Loucy (cell line): Measurements from ENCODE around the gene PTGDR2.

Source experiments
- EZH2phosphoT487 ChIP-seq: fragments of 200-600 bp; IDR thresholded peaks from 2 replicates; pipeline ENCODE4 v1.6.1; 2018; ENCODE audit warnings: antibody characterized with exemption, mild to moderate bottlenecking, moderate library complexity, borderline replicate concordance
- TF ChIP-seq, protein P1 (sequence below): fragments of 200-600 bp; sonication (generic); conservative IDR thresholded peaks from 2 replicates; pipeline ENCODE4 v1.5.1; 2014; ENCODE audit warnings: mild to moderate bottlenecking, antibody characterized with exemption, low read length

DNA sequence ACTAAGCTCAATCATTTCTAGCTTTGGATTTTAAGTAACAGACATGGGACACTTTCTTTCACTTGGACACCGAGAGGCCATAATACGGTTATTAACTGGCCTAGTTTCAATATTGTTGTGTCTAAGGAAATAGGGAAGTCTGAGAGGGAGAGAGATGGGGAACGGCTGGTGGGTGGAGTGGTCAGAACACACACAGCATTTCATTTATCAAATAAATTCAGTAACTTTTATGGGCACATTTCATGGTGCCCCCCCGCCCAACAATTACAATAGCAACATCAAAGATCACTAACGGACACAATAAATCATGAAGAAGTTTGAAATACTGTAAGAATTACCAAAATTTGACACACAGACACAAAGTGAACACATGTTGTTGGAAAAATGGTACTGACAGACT lies 39.9 kb upstream of the PTGDR2 start:
- TF ChIP-seq, protein P1, sequence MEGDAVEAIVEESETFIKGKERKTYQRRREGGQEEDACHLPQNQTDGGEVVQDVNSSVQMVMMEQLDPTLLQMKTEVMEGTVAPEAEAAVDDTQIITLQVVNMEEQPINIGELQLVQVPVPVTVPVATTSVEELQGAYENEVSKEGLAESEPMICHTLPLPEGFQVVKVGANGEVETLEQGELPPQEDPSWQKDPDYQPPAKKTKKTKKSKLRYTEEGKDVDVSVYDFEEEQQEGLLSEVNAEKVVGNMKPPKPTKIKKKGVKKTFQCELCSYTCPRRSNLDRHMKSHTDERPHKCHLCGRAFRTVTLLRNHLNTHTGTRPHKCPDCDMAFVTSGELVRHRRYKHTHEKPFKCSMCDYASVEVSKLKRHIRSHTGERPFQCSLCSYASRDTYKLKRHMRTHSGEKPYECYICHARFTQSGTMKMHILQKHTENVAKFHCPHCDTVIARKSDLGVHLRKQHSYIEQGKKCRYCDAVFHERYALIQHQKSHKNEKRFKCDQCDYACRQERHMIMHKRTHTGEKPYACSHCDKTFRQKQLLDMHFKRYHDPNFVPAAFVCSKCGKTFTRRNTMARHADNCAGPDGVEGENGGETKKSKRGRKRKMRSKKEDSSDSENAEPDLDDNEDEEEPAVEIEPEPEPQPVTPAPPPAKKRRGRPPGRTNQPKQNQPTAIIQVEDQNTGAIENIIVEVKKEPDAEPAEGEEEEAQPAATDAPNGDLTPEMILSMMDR, result no peak
- TF ChIP-seq EZH2phosphoT487, result no peak
